Uterus (tissue), 2 donors: ENCODE data around the gene SMC6.

Experiments used
- CTCF ChIP-seq, 4 experiments: fragments of 200-600 bp in 2 of 4; fragments of 450-650 bp in 2 of 4; sonication (generic) in 2 of 4; IDR thresholded peaks; one replicate each; pipeline ENCODE4 v1.5.1; 2016 to 2019; ENCODE audit warnings: antibody characterized with exemption in 4 of 4, mild to moderate bottlenecking in 2 of 4, moderate library complexity in 1 of 4
- POLR2A ChIP-seq, 2 donors: fragments of 450-650 bp; IDR thresholded peaks; one replicate each; pipeline ENCODE4 v1.6.1; 2016; ENCODE audit warnings: antibody characterized with exemption in 2 of 2, mild to moderate bottlenecking in 1 of 2, moderate library complexity in 1 of 2

DNA sequence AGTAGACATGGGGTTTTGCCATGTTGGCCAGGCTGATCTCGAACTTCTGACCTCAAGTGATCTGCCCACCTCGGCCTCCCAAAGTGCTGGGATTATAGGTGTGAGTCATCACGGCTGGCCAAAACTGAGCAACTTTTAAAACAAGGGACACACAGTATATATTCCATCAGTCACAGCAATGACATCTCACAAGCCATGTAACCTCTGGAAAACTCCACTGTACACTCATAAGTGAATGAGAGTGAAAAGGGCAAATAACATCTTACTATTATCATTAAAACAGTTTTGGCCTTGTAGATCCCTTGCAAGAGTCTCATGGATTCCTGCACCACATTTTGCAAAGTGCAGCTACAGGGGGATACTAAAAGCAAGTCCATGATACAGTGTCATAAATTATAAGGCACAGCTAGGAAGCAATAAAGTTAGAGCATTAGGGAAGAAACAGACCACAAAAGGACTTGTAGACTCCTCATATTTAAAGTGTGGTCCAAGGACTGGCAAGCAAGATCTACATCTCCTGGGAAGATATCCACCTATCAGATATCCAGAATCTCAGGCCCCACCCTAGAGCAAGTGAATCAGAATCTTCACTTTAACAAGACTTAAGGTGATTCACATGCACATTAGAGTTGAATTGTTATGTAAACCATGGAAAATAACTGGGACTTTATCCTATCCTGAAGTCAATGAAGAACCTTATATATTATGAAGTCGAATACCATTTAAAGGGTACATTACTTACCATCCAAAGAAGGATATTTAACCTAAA lies 5.7 kb downstream of the SMC6 start:
- TF ChIP-seq CTCF (IDR thresholded peaks at IDR 0.05) (no peak), POLR2A (IDR thresholded peaks at IDR 0.05) (no peak)
